ENCODE data around the gene NR1D2.
A peak's percentile ranks its signal among the peaks of the same experiment; 100 is the strongest.
"Not testable (repeated sequence)": the region's sequence is repeated elsewhere in the genome, so short reads cannot be mapped to it uniquely, and the experiment has no call there.

Gene NR1D2

GRCh38 chr3:23968463-23969184 is 23.5 kb downstream of the NR1D2 start:
- no peak for DNase-seq

DNA sequence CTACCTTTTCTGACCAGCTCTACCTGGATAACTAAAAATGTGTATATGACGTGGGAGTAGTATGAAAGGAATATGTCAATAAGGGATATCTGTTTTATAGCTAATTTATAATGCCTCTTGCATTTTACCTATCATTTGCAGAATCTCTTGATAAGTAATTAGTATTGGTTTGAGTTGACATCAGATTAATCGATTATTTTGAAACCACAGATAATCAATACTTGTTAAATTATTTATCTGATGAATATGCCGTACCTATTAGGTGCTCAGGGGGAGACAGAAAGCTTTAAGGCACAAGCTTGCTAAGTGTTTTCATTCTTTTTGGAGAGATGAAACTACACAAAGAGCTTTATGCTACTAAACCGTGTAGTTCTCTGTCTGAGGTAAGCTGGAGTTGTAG is 24.3 kb downstream of the NR1D2 start:
- DNase-seq = no peak

DNA sequence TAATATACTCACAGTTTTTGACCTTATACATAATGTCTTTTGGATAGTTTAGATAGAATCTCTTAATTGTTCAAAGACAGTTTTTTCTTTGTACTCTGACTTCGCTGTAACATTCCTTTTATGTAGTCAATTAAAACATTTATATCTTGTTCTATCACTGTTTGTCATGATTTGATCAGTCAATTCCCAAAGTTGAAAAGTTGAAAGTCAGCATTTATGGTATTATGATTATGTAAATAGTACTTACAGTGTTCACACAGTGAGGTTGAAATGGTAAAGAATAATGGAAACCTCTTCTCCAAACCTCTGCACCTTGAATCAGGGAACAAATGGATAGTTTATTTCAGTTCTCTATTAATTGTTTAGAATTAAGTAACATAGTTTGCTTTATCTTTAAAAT is 26.6 kb downstream of the NR1D2 start:
- DNase-seq = no peak

DNA sequence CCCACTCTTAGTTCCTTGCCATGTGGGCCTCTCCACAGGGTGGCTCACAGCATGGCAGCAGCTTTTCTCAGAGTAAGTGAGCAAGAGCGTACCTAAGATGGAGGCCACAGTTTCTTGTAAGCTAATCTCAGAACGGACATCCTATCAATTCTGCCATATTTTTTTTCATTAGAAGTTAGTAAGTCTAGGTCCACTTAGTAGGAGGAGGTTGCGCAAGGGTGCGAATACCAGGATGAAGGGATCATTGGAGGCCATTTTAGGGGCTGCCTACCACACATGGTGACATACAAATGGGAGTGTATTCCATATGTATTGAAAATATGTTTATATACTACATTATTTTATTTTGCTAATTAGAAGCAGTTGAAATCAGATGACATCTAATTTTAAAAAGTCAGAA is 31.5 kb downstream of the NR1D2 start:
- DNase-seq = no peak

DNA sequence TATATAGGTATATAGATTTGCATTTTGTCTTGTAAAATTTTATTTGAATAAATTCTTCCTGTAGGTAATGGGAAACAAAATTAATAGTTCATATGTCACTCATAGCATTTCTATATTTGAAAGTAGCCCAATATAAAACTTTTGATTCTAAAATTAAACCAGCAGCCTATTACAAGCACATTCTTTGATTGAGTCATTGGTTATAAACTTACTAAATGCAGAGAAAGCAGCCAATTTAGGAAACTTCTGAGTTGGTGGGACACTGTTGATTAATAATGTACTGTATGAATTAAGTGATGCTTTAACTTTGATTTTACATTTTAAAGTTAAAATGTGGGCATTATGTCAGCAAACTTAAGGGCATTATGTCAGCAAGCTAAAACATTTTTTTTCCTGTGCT is 34.5 kb downstream of the NR1D2 start:
- DNase-seq = no peak

DNA sequence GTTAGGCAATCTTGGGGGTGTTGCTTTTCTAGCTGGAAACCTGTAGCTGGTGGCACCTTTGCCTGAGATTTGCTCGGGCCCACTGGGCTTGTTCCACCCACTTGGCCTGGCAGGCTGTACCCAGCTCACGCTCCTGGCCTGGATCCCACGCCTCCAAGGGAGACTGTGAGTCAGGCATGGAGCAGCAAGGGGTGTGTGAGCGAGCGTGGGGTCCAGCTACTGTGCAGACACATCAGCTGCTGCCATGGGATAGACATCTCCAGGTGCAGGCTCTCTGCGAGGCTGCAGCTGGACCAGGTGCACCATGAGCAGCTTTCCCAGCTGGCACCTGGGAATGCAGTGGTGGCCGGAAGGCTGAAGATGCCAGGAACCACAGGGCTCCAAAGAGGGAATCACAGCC is 36.0 kb downstream of the NR1D2 start:
- no peak for DNase-seq

DNA sequence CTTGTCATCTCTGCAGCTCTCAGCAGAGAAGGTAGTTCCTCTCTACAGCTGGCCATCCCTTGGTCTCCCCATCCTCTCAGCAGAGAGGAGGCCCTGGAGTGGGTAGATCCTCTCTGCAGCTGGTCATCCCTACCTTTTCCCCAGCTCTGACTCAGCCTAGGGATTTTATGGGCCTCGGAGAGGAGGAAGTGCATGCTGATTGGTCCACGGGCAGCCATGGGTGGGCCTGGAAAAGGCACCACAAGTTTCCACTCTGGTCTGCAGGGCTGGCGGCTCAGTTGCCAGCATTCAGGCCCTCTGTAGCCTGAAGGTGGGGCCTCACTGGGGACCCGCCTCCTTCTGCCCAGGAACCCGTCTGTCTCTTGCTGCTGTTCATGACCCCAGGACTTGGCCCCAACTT is 36.9 kb downstream of the NR1D2 start:
- no peak for DNase-seq

DNA sequence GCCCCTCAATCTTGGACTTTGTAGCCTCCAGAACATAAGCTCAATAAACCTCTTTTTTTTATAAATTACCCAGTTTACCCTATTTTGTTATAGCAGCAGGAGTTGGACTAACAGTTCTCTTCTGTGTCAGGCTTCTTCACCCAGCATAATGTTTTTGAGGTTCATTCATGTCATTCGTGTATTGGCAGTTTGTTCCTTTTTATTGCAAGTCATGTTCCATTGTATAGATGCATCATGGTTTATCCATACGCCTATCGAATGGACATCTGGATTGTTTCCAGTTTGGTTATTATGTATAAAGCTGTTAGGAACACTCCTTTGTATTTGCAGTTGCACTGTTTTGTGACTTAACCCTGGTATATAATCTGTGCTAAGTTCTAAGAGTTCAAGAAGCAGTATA is 39.8 kb downstream of the NR1D2 start:
- DNase-seq = no peak

GRCh38 chr3:23985747-23986544 is 40.9 kb downstream of the NR1D2 start:
- no peak for DNase-seq

- no peak for DNase-seq
Measured at GRCh38 chr3:23987356-23987755, 42.3 kb downstream of the NR1D2 start.

DNA sequence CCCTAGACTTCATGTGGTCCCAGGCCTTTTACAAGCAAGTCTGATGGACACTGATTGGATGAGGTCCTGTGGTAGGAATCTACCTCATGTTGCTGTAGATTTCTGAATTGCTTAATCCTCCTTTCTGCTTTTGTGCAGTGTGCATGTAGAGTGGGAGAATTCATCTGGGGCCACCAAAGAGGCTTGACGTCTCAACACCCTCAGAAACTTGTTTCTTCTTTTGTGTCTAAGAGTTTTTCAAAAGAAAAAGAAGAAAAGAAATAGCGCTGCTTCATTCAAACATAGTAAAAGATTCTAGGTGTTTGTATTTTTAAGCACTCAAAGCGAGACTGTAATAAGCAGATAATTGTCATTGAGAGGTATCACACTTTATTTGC is 46.2 kb downstream of the NR1D2 start:
- DNase-seq = no peak

DNA sequence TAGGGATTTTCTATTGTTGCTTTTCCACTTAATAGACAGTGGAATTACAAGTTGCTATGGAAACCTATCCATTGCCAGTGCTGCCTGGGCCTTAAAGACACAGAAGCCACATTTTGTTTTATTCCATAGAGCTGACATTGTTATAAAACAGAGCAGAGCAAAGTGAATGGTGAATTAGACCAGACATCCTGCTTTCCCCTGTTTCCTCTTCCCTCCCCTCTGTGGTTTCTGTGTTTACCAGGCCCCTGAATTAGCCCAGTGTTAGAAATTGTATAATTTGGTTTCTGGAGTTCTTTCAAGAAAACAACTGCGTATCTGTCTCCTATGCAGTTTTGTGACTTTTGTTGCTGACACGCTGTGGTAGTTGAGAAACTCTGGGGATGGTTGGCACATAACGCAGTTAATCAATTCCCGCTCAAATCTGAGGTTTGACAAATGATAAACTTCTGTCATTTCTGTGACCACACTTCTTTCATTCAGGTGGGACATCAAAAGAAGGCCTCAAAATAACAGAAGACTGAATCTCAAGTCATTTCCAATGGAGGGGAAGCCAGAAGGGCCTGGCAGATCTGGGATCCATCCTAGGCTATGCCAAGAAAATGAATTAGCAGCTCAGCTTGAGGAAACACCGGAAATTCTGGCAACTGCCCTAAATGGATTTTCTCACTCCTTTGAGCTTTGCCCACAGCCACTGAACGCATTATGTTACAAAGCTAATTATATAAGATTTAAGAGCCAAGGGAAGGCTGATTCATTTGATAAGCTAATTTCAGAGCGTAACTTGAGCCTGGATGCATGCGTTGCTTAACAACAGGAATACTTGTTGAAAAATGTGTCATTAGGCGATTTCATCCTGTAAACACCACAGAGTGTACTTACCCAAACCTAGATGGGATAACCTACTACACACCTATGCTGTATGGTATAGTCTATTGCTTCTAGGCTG is 46.9 kb downstream of the NR1D2 start:
- DNase-seq = peak; percentile 47

GRCh38 chr3:23993556-23994243 is 48.6 kb downstream of the NR1D2 start:
- DNase-seq = no peak

- no peak for DNase-seq
Measured at GRCh38 chr3:23994244-23994569, 49.1 kb downstream of the NR1D2 start.

- no peak for DNase-seq
Measured at GRCh38 chr3:23995219-23995618, 50.1 kb downstream of the NR1D2 start.

DNA sequence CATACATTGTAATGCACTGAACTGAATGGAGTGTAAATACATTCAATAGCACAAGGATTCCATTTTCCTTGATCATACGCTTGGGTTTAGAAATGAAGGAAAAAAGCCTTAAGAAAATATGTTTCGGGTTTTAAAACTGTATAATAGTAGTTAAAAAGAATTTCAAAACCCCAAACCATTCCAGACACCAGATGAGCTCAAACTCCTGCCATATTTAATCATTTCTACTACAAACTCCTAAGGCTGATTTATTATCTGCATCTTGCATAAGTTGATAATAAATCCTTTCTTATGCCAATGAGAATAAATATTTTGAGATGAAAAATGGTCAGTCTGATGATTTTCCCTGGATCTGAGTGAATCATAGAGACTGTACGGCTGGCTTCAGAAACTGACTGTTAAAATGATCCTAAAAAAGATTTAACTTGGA is 51.0 kb downstream of the NR1D2 start:
- no peak for DNase-seq

- peak; percentile 3 for DNase-seq
Measured at GRCh38 chr3:23999012-23999641, 54.0 kb downstream of the NR1D2 start.

GRCh38 chr3:24002129-24002528 is 57.0 kb downstream of the NR1D2 start:
- DNase-seq = no peak

DNA sequence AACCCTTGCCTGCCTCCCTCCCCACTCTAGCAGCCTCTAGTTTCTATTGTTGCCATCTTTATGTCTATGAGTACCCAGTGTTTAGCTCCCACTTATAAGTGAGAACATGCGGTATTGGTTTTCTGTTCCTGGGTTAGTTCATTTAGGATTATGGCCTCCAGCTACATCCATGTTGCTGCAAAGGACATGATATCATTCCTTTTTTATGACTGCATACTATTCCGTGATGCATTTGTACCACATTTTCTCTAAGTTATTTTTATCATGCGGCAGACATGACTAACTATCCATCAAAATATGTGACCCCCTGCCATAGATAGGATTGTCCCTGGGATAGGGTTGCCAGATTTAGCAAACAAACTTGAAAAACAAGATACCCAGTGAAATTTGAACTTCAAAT is 58.4 kb downstream of the NR1D2 start:
- DNase-seq = no peak

- no peak for DNase-seq
Measured at GRCh38 chr3:24004171-24004938, 59.3 kb downstream of the NR1D2 start.

- no peak for DNase-seq
Measured at GRCh38 chr3:24005669-24006068, 60.6 kb downstream of the NR1D2 start.

DNA sequence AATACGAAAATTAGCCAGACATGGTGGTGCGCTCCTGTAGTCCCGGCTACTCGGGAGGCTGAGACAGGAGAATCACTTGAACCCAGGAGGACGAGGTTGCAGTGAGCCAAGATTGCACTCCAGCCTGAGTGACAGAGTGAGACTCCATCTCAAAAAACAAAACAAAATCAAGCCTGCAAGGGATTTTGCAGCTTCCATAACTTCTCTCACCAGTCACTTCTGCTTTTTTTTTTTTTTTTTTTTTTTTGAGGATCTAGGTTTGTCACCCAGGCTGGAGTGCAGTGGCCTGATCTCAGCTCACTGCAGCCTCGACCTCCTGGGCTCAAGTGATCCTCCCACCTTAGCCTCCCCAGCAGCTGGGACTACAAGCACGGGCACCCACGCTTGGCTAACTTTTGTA is 65.7 kb downstream of the NR1D2 start:
- not testable (repeated sequence) for DNase-seq
